Loucy (cell line): Measurements from ENCODE around the gene MRFAP1.

ENCODE experiments used
- H2AFZ ChIP-seq: fragments of 200-600 bp; sonication (generic); 2 replicates; pipeline ENCODE4 v1.6.0; 2016; ENCODE audit warnings: antibody characterized with exemption, mild to moderate bottlenecking, low read length, moderate library complexity
- H3F3A ChIP-seq: fragments of 200-600 bp; 2 replicates; pipeline ENCODE4 v1.6.0; 2016; ENCODE audit warnings: antibody characterized with exemption, low read depth, mild to moderate bottlenecking
- H3K27me3 ChIP-seq: fragments of 200-600 bp; sonication (generic); 2 replicates; pipeline ENCODE4 v1.6.1; 2014; ENCODE audit warnings: low read length, mild to moderate bottlenecking; ENCODE audit not compliant: insufficient read depth, poor library complexity, severe bottlenecking
- H3K36me3 ChIP-seq: fragments of 200-600 bp; sonication (generic); 2 replicates; pipeline ENCODE4 v1.6.1; 2016; ENCODE audit warnings: low read length; ENCODE audit not compliant: insufficient read depth
- H3K4me1 ChIP-seq: fragments of 200-600 bp; sonication (generic); 2 replicates; pipeline ENCODE4 v1.5.1; 2014; ENCODE audit warnings: low read length, mild to moderate bottlenecking; ENCODE audit not compliant: insufficient read depth, poor library complexity, severe bottlenecking
- H3K4me2 ChIP-seq: fragments of 200-600 bp; sonication (generic); 2 replicates; pipeline ENCODE4 v1.6.0; 2014; ENCODE audit warnings: antibody characterized with exemption, low read length, low read depth, mild to moderate bottlenecking; ENCODE audit not compliant: poor library complexity, severe bottlenecking
- H3K4me3 ChIP-seq: fragments of 200-600 bp; sonication (generic); 2 replicates; pipeline ENCODE4 v1.5.1; 2014; ENCODE audit warnings: low read length, mild to moderate bottlenecking, mixed read lengths; ENCODE audit not compliant: poor library complexity, severe bottlenecking
- H3K79me2 ChIP-seq: fragments of 200-600 bp; sonication (generic); 2 replicates; pipeline ENCODE4 v1.6.1; 2014; ENCODE audit warnings: low read length; ENCODE audit not compliant: insufficient read depth
- H3K9ac ChIP-seq: fragments of 200-600 bp; sonication (generic); 2 replicates; pipeline ENCODE4 v1.6.0; 2014; ENCODE audit warnings: mild to moderate bottlenecking, low read depth, low read length, moderate library complexity; ENCODE audit not compliant: poor library complexity, severe bottlenecking
- H3K9me2 ChIP-seq: fragments of 200-600 bp; sonication (generic); replicated peaks from 2 replicates; pipeline ENCODE4 v1.6.1; 2016; ENCODE audit warnings: low read depth, low read length, mixed read lengths
- H3K9me3 ChIP-seq: fragments of 200-600 bp; sonication (generic); 2 replicates; pipeline ENCODE4 v1.6.1; 2014; ENCODE audit warnings: mild to moderate bottlenecking, antibody characterized with exemption, low read length, low read depth; ENCODE audit not compliant: insufficient read depth
- H4K20me1 ChIP-seq: fragments of 200-600 bp; sonication (generic); 2 replicates; pipeline ENCODE4 v1.6.0; 2014; ENCODE audit warnings: antibody characterized with exemption, low read length, mild to moderate bottlenecking; ENCODE audit not compliant: insufficient read depth, poor library complexity, severe bottlenecking
- CTCF ChIP-seq: fragments of 200-600 bp; sonication (generic); conservative IDR thresholded peaks from 2 replicates; pipeline ENCODE4 v1.5.1; 2014; ENCODE audit warnings: mild to moderate bottlenecking, antibody characterized with exemption, low read length
- EZH2phosphoT487 ChIP-seq: fragments of 200-600 bp; IDR thresholded peaks from 2 replicates; pipeline ENCODE4 v1.6.1; 2018; ENCODE audit warnings: antibody characterized with exemption, mild to moderate bottlenecking, moderate library complexity, borderline replicate concordance

The MRFAP1 gene

DNA sequence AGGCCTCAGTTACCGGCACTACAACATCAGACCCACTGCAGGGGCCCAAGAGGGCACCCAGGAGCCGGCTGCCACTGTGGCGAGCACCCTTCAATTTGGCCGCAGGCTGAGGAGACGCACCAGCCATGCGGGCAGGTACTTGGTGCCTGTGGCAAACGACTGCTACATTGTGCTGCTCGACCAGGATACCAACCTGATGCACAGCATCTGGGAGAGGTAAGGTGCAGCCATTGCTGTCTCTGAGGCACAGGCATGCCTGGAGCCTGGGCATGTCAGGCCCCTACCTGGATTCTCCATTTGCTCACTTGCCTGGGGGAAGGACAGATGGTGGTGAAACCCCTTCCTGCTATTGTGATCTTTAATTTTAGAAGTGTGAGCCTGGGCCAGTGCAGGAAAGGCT is 35.4 kb upstream of the MRFAP1 start:
- Histone ChIP-seq H3K36me3 (peaks cover 19% of the 10 kb centered on the region), H2AFZ (no peak overlapping the region), H3K9me2 (no peaks in the 10 kb centered on the region), H3F3A (no peaks in the 10 kb centered on the region), H3K4me1 (peaks cover 6% of the 10 kb centered on the region), H3K4me2 (no peak overlapping the region), H3K9ac (no peak overlapping the region), H3K79me2 (no peaks in the 10 kb centered on the region), H3K4me3 (no peak overlapping the region), H4K20me1 (no peaks in the 10 kb centered on the region), H3K27me3 (no peaks in the 10 kb centered on the region), H3K9me3 (no peaks in the 10 kb centered on the region)
- TF ChIP-seq EZH2phosphoT487 (no peak), CTCF (no peak)

DNA sequence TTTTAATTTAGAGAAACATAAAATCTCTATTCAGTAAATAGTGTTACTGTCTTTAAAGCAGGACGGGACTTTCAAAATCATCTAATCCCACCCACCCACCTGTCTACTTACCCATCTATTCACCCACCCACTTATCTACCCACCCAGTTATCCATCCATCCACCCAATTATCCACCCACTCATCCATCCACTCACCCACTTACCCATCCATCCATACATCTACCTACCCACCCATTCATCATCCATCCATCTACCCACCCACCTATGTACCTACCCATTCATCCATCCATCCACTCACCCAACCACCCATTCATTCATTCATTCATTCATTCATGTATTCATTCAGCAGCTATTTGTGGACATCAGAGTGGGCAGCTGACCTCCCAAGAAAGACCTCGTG is 34.9 kb upstream of the MRFAP1 start:
- no peak for TF ChIP-seq CTCF
- TF ChIP-seq EZH2phosphoT487, result no peak

DNA sequence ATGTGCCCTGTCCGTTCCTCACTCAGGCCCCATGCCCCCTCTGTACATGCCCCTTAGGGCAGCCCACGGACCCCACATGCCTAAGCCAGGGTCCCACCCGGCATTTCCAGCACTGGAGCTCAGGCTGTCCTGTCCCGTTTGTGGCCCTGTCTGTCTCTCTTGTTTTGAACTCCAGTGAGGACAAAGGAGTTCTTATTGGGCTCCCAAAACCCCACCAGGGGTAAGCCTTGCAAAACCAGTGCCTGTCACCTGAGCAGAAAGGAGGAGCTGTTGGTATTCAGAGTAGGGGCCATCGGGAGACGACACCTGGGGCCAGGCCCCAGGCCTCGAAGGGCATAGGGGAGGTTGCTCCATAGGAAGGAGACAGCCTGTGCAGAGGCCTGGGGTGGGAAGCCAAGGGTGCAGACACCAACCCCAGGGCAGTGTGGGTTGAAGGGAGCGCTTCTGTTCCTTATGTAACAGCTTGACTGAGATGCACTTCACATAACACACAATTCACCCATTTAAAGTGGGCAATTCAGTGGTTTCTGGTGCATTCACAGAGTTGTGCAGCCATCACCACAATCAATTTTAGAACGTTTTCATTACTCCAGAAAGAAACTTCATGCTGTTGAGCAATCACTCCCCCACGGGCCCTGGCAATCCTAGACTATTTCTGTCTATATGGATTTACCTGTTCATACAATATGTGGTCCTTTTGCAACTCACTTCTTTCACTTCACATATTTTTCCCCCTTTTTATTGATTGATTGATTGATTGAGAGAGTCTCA is 33.8 kb upstream of the MRFAP1 start:
- H3K79me2 ChIP-seq, result no peaks in the 10 kb centered on the region
- H3K4me2 ChIP-seq, result no peak overlapping the region
- no peaks in the 10 kb centered on the region for H3K9me2 ChIP-seq
- no peaks in the 10 kb centered on the region for H3K9me3 ChIP-seq
- H3K4me3 ChIP-seq, result no peak overlapping the region
- no peaks in the 10 kb centered on the region for H4K20me1 ChIP-seq
- no peak for TF ChIP-seq CTCF
- TF ChIP-seq EZH2phosphoT487, result no peak
- H3F3A ChIP-seq, result no peaks in the 10 kb centered on the region
- H3K4me1 ChIP-seq, result peaks cover 5% of the 10 kb centered on the region
- no peak overlapping the region for H2AFZ ChIP-seq
- no peaks in the 10 kb centered on the region for H3K27me3 ChIP-seq
- peaks cover 22% of the 10 kb centered on the region for H3K36me3 ChIP-seq
- no peak overlapping the region for H3K9ac ChIP-seq

More for the DNA sequence above, 34.9 kb upstream of the MRFAP1 start:
- Histone ChIP-seq H4K20me1 (no peaks in the 10 kb centered on the region), H3K36me3 (peaks cover 19% of the 10 kb centered on the region), H3K79me2 (no peaks in the 10 kb centered on the region), H3K9me2 (no peaks in the 10 kb centered on the region), H3F3A (no peaks in the 10 kb centered on the region), H3K27me3 (no peaks in the 10 kb centered on the region), H2AFZ (no peak overlapping the region), H3K9me3 (no peaks in the 10 kb centered on the region), H3K4me3 (no peak overlapping the region), H3K9ac (no peak overlapping the region), H3K4me2 (no peak overlapping the region), H3K4me1 (peaks cover 6% of the 10 kb centered on the region)
